Neural progenitor cell (in vitro differentiated cells): ENCODE results near the gene CARMIL1.

Experiments used
- CTCF ChIP-seq: fragments of 200-600 bp; sonication (generic); IDR thresholded peaks from 2 replicates; pipeline ENCODE4 v1.5.1; 2017; ENCODE audit warnings: antibody characterized with exemption, mild to moderate bottlenecking
- EZH2 ChIP-seq: fragments of 200-600 bp; sonication (generic); IDR thresholded peaks from 2 replicates; pipeline ENCODE4 v1.6.1; 2017; ENCODE audit warnings: antibody characterized with exemption, mild to moderate bottlenecking, moderate library complexity
- EZH2phosphoT487 ChIP-seq: fragments of 200-600 bp; sonication (generic); IDR thresholded peaks from 2 replicates; pipeline ENCODE4 v1.6.1; 2017; ENCODE audit warnings: antibody characterized with exemption

DNA sequence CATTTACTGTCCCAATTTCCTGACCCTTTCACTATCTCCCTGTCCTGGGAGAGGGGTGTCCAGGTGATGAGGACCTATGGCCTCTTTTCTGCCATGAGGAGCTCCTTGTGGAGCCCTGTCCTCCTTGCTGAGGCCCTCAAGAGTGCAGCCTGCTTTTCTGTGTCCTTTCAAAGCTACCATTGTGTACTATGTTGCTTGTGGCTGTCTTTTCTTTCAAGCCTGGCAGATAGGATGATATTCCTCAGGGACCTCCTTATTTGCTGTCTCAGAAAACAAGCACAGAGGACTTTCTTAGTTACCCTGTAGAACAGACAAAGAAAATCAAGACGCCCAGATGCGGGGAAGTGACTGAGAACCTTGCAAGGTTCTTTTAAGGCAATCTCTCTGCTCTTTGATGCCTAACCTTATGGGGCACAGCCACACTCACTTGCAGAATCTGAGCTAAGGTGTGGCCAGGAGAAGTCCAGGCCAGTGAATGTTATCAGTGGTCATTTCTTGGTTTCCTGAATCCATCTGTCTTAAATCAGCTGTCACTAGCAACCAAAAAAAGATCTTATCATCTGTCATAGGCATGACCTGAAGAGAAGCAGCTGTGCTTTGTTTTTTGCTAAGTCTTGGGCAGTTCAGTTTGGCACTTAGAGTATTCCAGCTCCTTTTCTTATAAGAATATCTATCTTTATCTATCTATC, 17.2 kb downstream of the CARMIL1 start:
- TF ChIP-seq EZH2phosphoT487, result no peak
- no peak for TF ChIP-seq CTCF
- no peak for TF ChIP-seq EZH2
